ENCODE measurements around the gene TGM2. TPM values are rescaled to one million over a fixed set of nuclear protein-coding genes. Genes with fewer than 3 reads are reported as not detected.

Gene TGM2
- total RNA-seq, 1 donor from 2014 or later: 131 TPM

- DNase-seq (ENCODE audit: low spot score): no peak
Measured at GRCh38 chr20:38146628-38147027, 18.4 kb downstream of the TGM2 start.

GRCh38 chr20:38146156-38146555 lies 18.9 kb downstream of the TGM2 start:
- DNase-seq (ENCODE audit: low spot score): no peak

DNA sequence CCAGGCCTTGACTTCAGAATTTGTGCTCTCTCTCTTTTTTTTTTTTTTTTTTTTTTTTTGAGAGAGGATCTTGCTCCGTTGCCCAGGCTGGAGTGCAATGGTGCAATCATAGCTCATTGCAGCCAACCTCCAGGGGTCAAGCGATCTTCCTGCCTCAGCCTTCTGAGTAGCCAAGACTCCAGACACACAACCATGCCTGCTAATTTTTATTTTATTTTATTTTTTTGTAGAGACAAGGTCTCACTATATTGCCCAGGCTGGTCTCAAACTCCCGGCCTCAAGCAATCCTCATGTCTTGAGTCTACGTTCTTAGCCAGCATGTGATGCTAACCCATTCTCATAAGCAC lies 19.4 kb downstream of the TGM2 start:
- DNase-seq (ENCODE audit: low spot score): no peak

DNA sequence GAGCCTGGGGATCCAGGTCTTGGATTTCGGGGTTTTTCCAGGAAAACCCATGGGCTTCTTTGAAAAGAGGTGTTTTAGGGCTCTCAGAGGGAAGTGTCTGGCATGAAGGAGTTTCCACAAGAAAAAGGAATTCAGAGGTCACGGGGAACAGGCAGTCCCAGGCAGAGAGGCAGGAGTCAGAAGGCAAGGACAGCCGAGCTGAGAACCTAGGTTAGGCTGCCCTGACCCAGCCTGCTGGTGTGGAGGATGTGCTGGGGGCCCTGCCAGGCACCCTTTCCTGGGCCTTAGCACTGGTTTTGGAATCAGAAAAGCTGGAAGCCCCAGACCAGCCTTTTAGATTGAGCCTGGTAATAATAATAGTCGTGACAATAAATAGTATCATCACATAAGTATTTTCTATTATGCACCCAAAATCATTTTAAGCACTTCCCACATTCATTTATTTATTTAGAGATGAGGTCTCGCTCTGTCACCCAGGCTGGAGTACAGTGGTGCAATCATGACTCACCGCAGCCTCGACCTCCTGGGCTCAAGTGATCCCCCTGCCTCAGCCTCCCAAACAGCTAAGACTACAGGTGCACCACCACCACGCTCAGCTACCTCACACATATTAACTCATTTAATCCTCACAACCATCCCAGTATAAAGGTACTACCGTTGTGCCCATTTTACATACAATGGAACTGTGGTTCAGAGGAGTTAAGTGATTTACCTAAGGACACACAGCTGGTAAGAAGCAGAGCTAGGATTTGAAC lies 19.9 kb downstream of the TGM2 start:
- no peak for DNase-seq (ENCODE audit: low spot score)

- DNase-seq (ENCODE audit: low spot score): no peak
Measured at GRCh38 chr20:38144598-38144973, 20.5 kb downstream of the TGM2 start.

- DNase-seq (ENCODE audit: low spot score): no peak
Measured at GRCh38 chr20:38143646-38144554, 21.2 kb downstream of the TGM2 start.

DNA sequence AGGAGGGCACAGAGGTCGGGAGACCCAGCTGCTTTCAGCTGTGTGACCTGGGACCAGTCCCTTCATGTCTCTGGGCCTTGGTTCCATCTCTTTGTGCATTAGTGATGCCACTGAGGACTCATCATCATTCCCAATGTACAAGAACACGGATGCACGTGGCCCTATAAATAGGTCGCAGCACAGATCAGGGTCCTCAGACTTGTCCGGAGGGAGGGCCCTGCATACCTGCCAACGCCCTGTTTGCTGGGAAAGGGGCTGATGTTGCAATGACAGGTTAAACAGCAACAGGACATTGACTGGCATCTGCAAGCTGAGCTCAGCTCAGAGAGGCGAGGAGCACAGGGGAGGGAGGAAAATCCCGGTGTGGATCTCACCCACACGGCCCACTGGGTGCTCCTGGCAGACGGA lies 21.8 kb downstream of the TGM2 start:
- no peak for DNase-seq (ENCODE audit: low spot score)

GRCh38 chr20:38141889-38142494 lies 23.1 kb downstream of the TGM2 start:
- DNase-seq (ENCODE audit: low spot score): no peak

DNA sequence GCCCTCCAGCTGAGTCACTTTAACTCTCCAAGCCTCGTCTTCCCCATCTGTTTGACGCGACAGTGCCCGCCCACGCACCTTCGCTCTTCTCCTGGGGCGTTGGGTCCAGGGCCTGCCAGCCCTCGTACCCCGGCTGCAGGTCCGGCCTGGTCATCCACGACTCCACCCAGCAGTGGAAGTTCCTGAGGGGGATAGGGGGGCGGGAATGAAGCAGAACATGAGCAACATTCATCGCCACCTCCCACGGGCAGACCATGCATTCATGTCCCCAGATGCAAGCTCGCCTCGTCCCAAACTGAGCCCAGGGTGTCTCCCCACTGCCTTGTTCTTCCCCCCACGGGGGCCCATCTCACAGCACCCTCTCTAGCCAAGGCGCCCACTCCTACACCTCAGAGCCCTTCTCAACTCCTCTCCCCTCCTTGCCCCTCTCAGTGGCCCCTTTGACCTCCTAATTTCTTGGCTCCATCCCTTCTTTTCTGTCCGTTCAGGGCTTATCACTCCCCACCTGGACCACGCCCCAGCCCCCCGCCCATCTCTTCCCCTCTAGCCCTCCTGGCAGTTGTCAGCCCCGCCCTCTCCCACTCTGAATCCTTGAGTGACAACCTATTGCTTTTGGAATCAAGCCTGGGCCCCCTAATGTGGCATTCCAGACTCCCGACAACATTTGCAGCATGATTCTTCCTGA lies 23.7 kb downstream of the TGM2 start:
- no peak for DNase-seq (ENCODE audit: low spot score)

- DNase-seq (ENCODE audit: low spot score): no peak
Measured at GRCh38 chr20:38139977-38140753, 24.9 kb downstream of the TGM2 start.

- no peak for DNase-seq (ENCODE audit: low spot score)
Measured at GRCh38 chr20:38139156-38139912, 25.7 kb downstream of the TGM2 start.

DNA sequence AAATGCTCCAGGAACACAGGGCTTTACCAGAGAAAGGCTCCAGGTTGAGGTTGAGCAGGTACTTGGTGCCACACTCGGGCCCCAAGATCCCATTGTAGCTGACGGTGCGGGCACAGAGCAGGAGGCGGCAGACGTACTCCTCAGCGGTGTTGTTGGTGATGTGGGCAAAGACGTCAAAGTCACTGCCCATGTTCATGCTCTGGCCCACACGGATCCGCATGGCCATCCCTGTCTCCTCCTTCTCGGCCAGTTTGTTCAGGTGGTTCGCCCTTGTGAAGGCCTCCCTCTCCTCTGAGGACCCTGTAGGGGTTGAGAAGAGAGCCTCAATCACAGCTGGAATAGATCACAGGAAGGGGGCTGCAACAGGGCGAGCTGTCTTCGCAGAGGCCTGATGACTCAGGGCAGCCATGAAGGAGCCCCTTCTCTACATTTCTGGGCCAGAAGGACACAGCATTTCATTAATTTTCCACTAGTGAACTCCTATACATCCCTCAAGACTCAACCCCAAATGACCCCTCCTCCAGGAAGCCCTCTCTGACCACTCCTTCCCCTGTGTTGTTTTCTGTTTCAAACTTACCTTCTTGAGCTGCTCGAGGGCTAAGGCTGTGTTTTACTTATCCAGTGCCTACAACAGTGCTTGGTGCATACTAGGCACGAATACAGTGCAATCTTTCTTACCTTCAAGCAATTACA lies 26.8 kb downstream of the TGM2 start:
- peak; percentile 65 for DNase-seq (ENCODE audit: low spot score)

- no peak for DNase-seq (ENCODE audit: low spot score)
Measured at GRCh38 chr20:38137441-38138037, 27.5 kb downstream of the TGM2 start.

DNA sequence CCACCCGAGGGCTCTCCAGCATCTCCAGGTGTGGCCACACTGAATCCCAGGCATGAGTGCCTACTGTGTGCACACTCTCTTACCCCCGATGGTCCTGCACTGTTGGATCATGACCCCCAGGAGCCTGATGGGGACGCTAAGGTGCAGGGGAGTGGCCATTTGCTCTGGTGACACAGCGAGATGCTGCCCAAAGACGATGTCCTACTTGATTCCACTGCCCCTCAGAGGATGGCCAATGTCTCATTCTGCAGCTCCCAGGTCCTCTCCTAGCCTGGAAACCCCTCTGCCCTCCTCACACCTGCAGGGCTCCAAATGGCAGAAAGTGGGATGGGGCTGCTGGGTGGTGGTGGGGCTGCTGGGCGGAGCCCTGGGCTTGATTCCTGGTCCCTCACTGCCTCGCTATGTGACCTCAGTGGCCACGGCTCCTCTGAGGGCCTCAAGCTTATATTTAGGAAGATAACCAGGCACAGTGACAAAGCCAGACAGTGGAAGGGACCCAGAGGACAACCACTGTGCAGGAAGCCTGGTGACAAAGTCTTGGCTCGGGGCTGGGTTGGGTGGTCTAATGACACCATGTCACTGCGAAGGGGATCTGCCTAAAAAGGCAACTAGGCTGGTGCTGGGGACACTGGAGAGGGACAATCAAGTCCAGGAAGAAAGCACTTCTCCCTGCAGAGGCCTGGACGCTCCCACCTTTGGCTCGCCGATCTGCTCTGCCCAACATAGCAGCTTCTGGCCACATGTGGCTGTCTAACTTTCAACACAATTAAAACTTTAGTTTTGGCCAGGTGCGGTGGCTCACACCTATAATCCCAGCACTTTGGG lies 28.4 kb downstream of the TGM2 start:
- DNase-seq (ENCODE audit: low spot score): no peak

GRCh38 chr20:38135651-38136420 lies 29.2 kb downstream of the TGM2 start:
- DNase-seq (ENCODE audit: low spot score): no peak

GRCh38 chr20:38135271-38135650 lies 29.8 kb downstream of the TGM2 start:
- DNase-seq (ENCODE audit: low spot score): no peak

Measured in mesenteric fat pad (tissue), 1 donor.